ENCODE data around the gene CD4. TPM values are rescaled to one million over a fixed set of nuclear protein-coding genes. Genes with fewer than 3 reads are reported as not detected.

Gene CD4
- total RNA-seq, 1 experiment from 2014 or later, result 0.42 TPM

DNA sequence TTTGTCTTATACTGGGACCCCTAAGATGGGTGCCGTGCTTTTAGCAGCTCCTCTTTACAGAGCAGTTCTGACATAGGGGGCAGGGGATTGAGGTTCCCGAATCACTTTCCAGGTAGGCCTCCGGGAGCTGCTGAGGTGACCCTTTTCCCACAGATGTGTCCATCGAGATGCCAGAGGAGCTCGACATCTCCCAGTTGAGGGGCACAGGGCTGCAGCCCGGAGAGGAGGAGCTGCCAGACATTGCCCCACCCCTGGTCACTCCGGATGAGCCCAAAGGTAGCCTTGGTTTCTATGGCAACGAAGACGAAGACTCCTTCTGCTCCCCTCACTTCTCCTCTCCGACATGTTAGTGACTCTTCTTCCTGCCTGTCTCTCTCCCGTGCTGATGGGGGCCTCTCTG is 73.7 kb downstream of the CD4 start:
- H3K27ac ChIP-seq (ENCODE audit: low read depth, low read length), result no peak overlapping the region
- ATAC-seq, result no peak
- no peak overlapping the region for H3K4me3 ChIP-seq (replicated peaks in 1 of 2; ENCODE audit: low read depth in 1 of 2, low read length in 2 of 2)
- ChIA-PET POLR2A (interaction anchor here (1.2 kb wide), 1 partner anchor 11 kb away, joined by 9 read pairs; the partner anchor contains the start of genes CDCA3 and USP5), CTCF (interaction anchor here (0.7 kb wide), 1 partner anchor 10 kb away, joined by 3 read pairs; the partner anchor contains the start of gene SPSB2), RAD21 (ENCODE audit: low non-redundant PET in 1 of 2, low total read pairs in 2 of 2, uncharacterized antibody in 2 of 2, unreplicated experiment in 2 of 2) (no interaction called here)
- no peaks in the 10 kb centered on the region for H3K27me3 ChIP-seq (ENCODE audit: insufficient read depth, low read length)
- peaks cover 10% of the 10 kb centered on the region for H3K79me2 ChIP-seq (ENCODE audit: insufficient read depth, low read length)
- peaks cover 46 to 49% of the 10 kb centered on the region in 2 experiments for H3K36me3 ChIP-seq (ENCODE audit: control insufficient read depth in 1 of 2, insufficient read depth in 2 of 2, low read length in 2 of 2)
- peaks cover 11 to 18% of the 10 kb centered on the region in 2 experiments for H3K4me1 ChIP-seq (ENCODE audit: control insufficient read depth in 1 of 2, insufficient read depth in 2 of 2, low read length in 2 of 2)
- H3K4me2 ChIP-seq (ENCODE audit: low read length), result no peak overlapping the region
- no peaks in the 10 kb centered on the region; the same call in 1 of the 2 replicates for H4K20me1 ChIP-seq (ENCODE audit: insufficient read depth)
- TF ChIP-seq JUND (IDR thresholded peaks at IDR 0.05), result no peak
- TF ChIP-seq SP1 (IDR thresholded peaks at IDR 0.05; ENCODE audit: low read depth), result no peak
- TF ChIP-seq, protein P1, sequence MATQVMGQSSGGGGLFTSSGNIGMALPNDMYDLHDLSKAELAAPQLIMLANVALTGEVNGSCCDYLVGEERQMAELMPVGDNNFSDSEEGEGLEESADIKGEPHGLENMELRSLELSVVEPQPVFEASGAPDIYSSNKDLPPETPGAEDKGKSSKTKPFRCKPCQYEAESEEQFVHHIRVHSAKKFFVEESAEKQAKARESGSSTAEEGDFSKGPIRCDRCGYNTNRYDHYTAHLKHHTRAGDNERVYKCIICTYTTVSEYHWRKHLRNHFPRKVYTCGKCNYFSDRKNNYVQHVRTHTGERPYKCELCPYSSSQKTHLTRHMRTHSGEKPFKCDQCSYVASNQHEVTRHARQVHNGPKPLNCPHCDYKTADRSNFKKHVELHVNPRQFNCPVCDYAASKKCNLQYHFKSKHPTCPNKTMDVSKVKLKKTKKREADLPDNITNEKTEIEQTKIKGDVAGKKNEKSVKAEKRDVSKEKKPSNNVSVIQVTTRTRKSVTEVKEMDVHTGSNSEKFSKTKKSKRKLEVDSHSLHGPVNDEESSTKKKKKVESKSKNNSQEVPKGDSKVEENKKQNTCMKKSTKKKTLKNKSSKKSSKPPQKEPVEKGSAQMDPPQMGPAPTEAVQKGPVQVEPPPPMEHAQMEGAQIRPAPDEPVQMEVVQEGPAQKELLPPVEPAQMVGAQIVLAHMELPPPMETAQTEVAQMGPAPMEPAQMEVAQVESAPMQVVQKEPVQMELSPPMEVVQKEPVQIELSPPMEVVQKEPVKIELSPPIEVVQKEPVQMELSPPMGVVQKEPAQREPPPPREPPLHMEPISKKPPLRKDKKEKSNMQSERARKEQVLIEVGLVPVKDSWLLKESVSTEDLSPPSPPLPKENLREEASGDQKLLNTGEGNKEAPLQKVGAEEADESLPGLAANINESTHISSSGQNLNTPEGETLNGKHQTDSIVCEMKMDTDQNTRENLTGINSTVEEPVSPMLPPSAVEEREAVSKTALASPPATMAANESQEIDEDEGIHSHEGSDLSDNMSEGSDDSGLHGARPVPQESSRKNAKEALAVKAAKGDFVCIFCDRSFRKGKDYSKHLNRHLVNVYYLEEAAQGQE (IDR thresholded peaks at IDR 0.05; ENCODE audit: low read depth), result no peak
- TF ChIP-seq SIN3A (IDR thresholded peaks at IDR 0.05; ENCODE audit: low read depth), result no peak
- no peak for TF ChIP-seq ZNF274 (IDR thresholded peaks at IDR 0.05; ENCODE audit: low read depth, low read length)
- no peak for TF ChIP-seq POLR2A (IDR thresholded peaks at IDR 0.05; ENCODE audit: borderline replicate concordance, extremely low read depth, insufficient read depth, insufficient read length)
- TF ChIP-seq EZH2 (IDR thresholded peaks at IDR 0.05), result no peak
- no peak for TF ChIP-seq TCF7L2 (IDR thresholded peaks at IDR 0.05; ENCODE audit: borderline replicate concordance, extremely low read depth, insufficient read depth, insufficient read length)
- no peak for TF ChIP-seq ZFX (IDR thresholded peaks at IDR 0.05)
- TF ChIP-seq, protein P2, sequence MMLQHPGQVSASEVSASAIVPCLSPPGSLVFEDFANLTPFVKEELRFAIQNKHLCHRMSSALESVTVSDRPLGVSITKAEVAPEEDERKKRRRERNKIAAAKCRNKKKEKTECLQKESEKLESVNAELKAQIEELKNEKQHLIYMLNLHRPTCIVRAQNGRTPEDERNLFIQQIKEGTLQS (IDR thresholded peaks at IDR 0.05), result no peak
- TF ChIP-seq RAD21 (IDR thresholded peaks at IDR 0.05; ENCODE audit: low read depth), result no peak
- TF ChIP-seq ELF1 (IDR thresholded peaks at IDR 0.05; ENCODE audit: borderline replicate concordance, low read depth), result no peak
- TF ChIP-seq CEBPB (IDR thresholded peaks at IDR 0.05; ENCODE audit: low read depth), result no peak
- no peak for TF ChIP-seq EGR1 (IDR thresholded peaks at IDR 0.05; ENCODE audit: low read depth)
- TF ChIP-seq, protein P3, sequence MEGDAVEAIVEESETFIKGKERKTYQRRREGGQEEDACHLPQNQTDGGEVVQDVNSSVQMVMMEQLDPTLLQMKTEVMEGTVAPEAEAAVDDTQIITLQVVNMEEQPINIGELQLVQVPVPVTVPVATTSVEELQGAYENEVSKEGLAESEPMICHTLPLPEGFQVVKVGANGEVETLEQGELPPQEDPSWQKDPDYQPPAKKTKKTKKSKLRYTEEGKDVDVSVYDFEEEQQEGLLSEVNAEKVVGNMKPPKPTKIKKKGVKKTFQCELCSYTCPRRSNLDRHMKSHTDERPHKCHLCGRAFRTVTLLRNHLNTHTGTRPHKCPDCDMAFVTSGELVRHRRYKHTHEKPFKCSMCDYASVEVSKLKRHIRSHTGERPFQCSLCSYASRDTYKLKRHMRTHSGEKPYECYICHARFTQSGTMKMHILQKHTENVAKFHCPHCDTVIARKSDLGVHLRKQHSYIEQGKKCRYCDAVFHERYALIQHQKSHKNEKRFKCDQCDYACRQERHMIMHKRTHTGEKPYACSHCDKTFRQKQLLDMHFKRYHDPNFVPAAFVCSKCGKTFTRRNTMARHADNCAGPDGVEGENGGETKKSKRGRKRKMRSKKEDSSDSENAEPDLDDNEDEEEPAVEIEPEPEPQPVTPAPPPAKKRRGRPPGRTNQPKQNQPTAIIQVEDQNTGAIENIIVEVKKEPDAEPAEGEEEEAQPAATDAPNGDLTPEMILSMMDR (IDR thresholded peaks at IDR 0.05 in 2 of 3, conservative IDR thresholded peaks at IDR 0.05 in 1 of 3; ENCODE audit: borderline replicate concordance in 1 of 3, insufficient read depth in 1 of 3, low read depth in 2 of 3, low read length in 2 of 3), result no peak
- TF ChIP-seq YY1 (IDR thresholded peaks at IDR 0.05; ENCODE audit: extremely low read depth, insufficient replicate concordance, low read depth, low read length), result no peak
- TF ChIP-seq, protein P4, sequence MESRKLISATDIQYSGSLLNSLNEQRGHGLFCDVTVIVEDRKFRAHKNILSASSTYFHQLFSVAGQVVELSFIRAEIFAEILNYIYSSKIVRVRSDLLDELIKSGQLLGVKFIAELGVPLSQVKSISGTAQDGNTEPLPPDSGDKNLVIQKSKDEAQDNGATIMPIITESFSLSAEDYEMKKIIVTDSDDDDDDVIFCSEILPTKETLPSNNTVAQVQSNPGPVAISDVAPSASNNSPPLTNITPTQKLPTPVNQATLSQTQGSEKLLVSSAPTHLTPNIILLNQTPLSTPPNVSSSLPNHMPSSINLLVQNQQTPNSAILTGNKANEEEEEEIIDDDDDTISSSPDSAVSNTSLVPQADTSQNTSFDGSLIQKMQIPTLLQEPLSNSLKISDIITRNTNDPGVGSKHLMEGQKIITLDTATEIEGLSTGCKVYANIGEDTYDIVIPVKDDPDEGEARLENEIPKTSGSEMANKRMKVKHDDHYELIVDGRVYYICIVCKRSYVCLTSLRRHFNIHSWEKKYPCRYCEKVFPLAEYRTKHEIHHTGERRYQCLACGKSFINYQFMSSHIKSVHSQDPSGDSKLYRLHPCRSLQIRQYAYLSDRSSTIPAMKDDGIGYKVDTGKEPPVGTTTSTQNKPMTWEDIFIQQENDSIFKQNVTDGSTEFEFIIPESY (IDR thresholded peaks at IDR 0.05; ENCODE audit: extremely low read depth, insufficient replicate concordance, low read length), result no peak
- TF ChIP-seq, protein P5, sequence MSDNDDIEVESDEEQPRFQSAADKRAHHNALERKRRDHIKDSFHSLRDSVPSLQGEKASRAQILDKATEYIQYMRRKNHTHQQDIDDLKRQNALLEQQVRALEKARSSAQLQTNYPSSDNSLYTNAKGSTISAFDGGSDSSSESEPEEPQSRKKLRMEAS (IDR thresholded peaks at IDR 0.05), result no peak
- TF ChIP-seq FOSL1 (IDR thresholded peaks at IDR 0.05; ENCODE audit: low read depth), result no peak
- no peaks in the 10 kb centered on the region for H3K9me3 ChIP-seq (ENCODE audit: control insufficient read depth in 1 of 2, insufficient read depth in 1 of 2, low read depth in 1 of 2, low read length in 2 of 2)
- intact Hi-C loops (cut with micrococcal nuclease), result no loop called here
- H3K9me2 ChIP-seq (ENCODE audit: insufficient read depth), result no peaks in the 10 kb centered on the region
- no TSS peak for BruUV-seq (replicated peaks)
- DNase-seq (ENCODE audit: low read depth, low spot score), result no peak
- no peak overlapping the region for H2AFZ ChIP-seq (ENCODE audit: low read depth, low read length, poor library complexity, severe bottlenecking)
- no peak overlapping the region for H3K9ac ChIP-seq (ENCODE audit: low read length)
